ENCODE data around the gene PPWD1.
A peak's percentile ranks its signal among the peaks of the same experiment; 100 is the strongest.
"Not testable (repeated sequence)": the region's sequence is repeated elsewhere in the genome, so short reads cannot be mapped to it uniquely, and the experiment has no call there.

Gene PPWD1

GRCh38 chr5:65562731-65563701, at the start of gene PPWD1, which contains the start of gene CENPK:
Gene PPWD1 (plus strand): TSS chr5:65563296. CDS start chr5:65563311, 15 bp downstream.
Gene CENPK (minus strand): TSS chr5:65563168. CDS start chr5:65554907, 8,261 bp downstream.
- peak; percentile 53 for DNase-seq

- DNase-seq, result no peak
Observed at GRCh38 chr5:65525726-65526125, 37.4 kb upstream of the PPWD1 start.

- DNase-seq, result no peak
Observed at GRCh38 chr5:65530904-65531303, 32.2 kb upstream of the PPWD1 start.

GRCh38 chr5:65535529-65535987, 27.5 kb upstream of the PPWD1 start:
- no peak for DNase-seq

GRCh38 chr5:65539827-65540226, 23.3 kb upstream of the PPWD1 start:
- DNase-seq, result no peak

- DNase-seq, result no peak
Observed at GRCh38 chr5:65544473-65544872, 18.6 kb upstream of the PPWD1 start.

GRCh38 chr5:65546141-65546540, 17.0 kb upstream of the PPWD1 start:
- no peak for DNase-seq

GRCh38 chr5:65548281-65548680, 14.8 kb upstream of the PPWD1 start:
- no peak for DNase-seq

- no peak for DNase-seq
Observed at GRCh38 chr5:65553941-65554340, 9.2 kb upstream of the PPWD1 start.

GRCh38 chr5:65555287-65555686, 7.8 kb upstream of the PPWD1 start:
- no peak for DNase-seq

GRCh38 chr5:65556181-65556580, 6.9 kb upstream of the PPWD1 start:
- DNase-seq, result no peak

GRCh38 chr5:65556718-65557117, 6.4 kb upstream of the PPWD1 start:
- DNase-seq, result no peak

GRCh38 chr5:65563777-65564176, 681 bp downstream of the PPWD1 start:
- DNase-seq, result no peak

GRCh38 chr5:65566505-65566904, 3.4 kb downstream of the PPWD1 start:
- no peak for DNase-seq

- DNase-seq, result no peak
Observed at GRCh38 chr5:65570598-65571226, 7.6 kb downstream of the PPWD1 start.

- DNase-seq, result no peak
Observed at GRCh38 chr5:65577141-65577540, 14.0 kb downstream of the PPWD1 start.

- no peak for DNase-seq
Observed at GRCh38 chr5:65588694-65589093, 25.6 kb downstream of the PPWD1 start.

- DNase-seq, result not testable (repeated sequence)
Observed at GRCh38 chr5:65601761-65602160, 38.7 kb downstream of the PPWD1 start.

- DNase-seq, result no peak
Observed at GRCh38 chr5:65611524-65611923, 48.4 kb downstream of the PPWD1 start.

GRCh38 chr5:65612298-65612907, 49.3 kb downstream of the PPWD1 start:
- DNase-seq, result no peak

GRCh38 chr5:65620021-65620420, 56.9 kb downstream of the PPWD1 start:
- no peak for DNase-seq

GRCh38 chr5:65621961-65622360, 58.9 kb downstream of the PPWD1 start:
- not testable (repeated sequence) for DNase-seq

- DNase-seq, result no peak
Observed at GRCh38 chr5:65623482-65623881, 60.4 kb downstream of the PPWD1 start.

All from 8988T (cell line).